Epithelial cell of esophagus (primary cell): ENCODE results near the gene WDR93.

Source experiments
- DNase-seq: peaks from one replicate; pipeline ENCODE4 v3.0.0; 2010; ENCODE audit warnings: low read depth
- H3K4me3 ChIP-seq: 2 replicates; pipeline ENCODE4 v1.5.1; 2011; ENCODE audit warnings: mild to moderate bottlenecking, low read length, control low read depth
- CTCF ChIP-seq: IDR thresholded peaks from 2 replicates; pipeline ENCODE4 v1.5.1; 2011; ENCODE audit warnings: low read depth, mild to moderate bottlenecking, low read length, control low read depth, inconsistent platforms; ENCODE audit not compliant: insufficient read depth; ENCODE audit errors: missing control alignments

WDR93 gene

GRCh38 chr15:89690276-89691218, at the start of gene WDR93, which contains the start of gene PEX11A:
TSS of gene WDR93 (plus strand) at chr15:89690811. CDS start at chr15:89701747, 10,936 bp downstream.
TSS of gene PEX11A (minus strand) at chr15:89690754. CDS start at chr15:89690632, 122 bp downstream.
- H3K4me3 ChIP-seq: peak within 1 kb of the TSS; percentile 85
- peak; percentile 80 for DNase-seq
- no peak for TF ChIP-seq CTCF

GRCh38 chr15:89641053-89641452, 49.6 kb upstream of the WDR93 start:
- TF ChIP-seq CTCF: no peak
- DNase-seq: no peak
- H3K4me3 ChIP-seq: no peak overlapping the region

- no peak for DNase-seq
- no peak for TF ChIP-seq CTCF
- no peak overlapping the region for H3K4me3 ChIP-seq
Observed at GRCh38 chr15:89642106-89642505, 48.5 kb upstream of the WDR93 start.

GRCh38 chr15:89645680-89646079, 44.9 kb upstream of the WDR93 start:
- TF ChIP-seq CTCF: no peak
- H3K4me3 ChIP-seq: no peak overlapping the region
- DNase-seq: no peak

- no peak for TF ChIP-seq CTCF
- no peak for DNase-seq
- no peak overlapping the region for H3K4me3 ChIP-seq
Observed at GRCh38 chr15:89646416-89647141, 44.0 kb upstream of the WDR93 start.

- no peak overlapping the region for H3K4me3 ChIP-seq
- peak; percentile 81 for TF ChIP-seq CTCF
- DNase-seq: peak; percentile 54
Observed at GRCh38 chr15:89647191-89647851, 43.3 kb upstream of the WDR93 start.
